Mucosa of gallbladder (tissue), 1 donor: ENCODE measurements around the gene FKTN. TPM values are rescaled to one million over a fixed set of nuclear protein-coding genes. Genes with fewer than 3 reads are reported as not detected.

Source experiments
- DNase-seq: peaks from one replicate; pipeline ENCODE4 v3.0.0-alpha.2; 2020; ENCODE audit warnings: low spot score
- total RNA-seq: library from RNA; stranded (reverse); gene quantifications from one replicate; pipeline ENCODE4 v1.2.1, GENCODE V29; 2021
- donor health status: DM: no; HTN: no; CAD: no.

Gene FKTN
- total RNA-seq, 1 donor from 2014 or later = 14.2 TPM

- no peak for DNase-seq
Measured at GRCh38 chr9:105678163-105678562, 120.2 kb downstream of the FKTN start.

GRCh38 chr9:105678781-105679180 is 120.8 kb downstream of the FKTN start:
- no peak for DNase-seq

- DNase-seq = peak; percentile 19
Measured at GRCh38 chr9:105679257-105680022, 121.5 kb downstream of the FKTN start.

- no peak for DNase-seq
Measured at GRCh38 chr9:105681313-105681712, 123.4 kb downstream of the FKTN start.

GRCh38 chr9:105681724-105682123 is 123.8 kb downstream of the FKTN start:
- no peak for DNase-seq

GRCh38 chr9:105683688-105684275 is 125.9 kb downstream of the FKTN start:
- no peak for DNase-seq

GRCh38 chr9:105686936-105687335 is 129.0 kb downstream of the FKTN start:
- DNase-seq = no peak

Other genes starting within 250 kb of the FKTN start
- gene FSD1L, start 110.1 kb upstream of the FKTN start, total RNA-seq = 9.3 TPM
- 0.58 TPM for gene TAL2, start 104.3 kb downstream of the FKTN start, total RNA-seq
- 12.6 TPM for gene TMEM38B, start 136.4 kb downstream of the FKTN start, total RNA-seq